ENCODE results near the gene SELENON.

DNA sequence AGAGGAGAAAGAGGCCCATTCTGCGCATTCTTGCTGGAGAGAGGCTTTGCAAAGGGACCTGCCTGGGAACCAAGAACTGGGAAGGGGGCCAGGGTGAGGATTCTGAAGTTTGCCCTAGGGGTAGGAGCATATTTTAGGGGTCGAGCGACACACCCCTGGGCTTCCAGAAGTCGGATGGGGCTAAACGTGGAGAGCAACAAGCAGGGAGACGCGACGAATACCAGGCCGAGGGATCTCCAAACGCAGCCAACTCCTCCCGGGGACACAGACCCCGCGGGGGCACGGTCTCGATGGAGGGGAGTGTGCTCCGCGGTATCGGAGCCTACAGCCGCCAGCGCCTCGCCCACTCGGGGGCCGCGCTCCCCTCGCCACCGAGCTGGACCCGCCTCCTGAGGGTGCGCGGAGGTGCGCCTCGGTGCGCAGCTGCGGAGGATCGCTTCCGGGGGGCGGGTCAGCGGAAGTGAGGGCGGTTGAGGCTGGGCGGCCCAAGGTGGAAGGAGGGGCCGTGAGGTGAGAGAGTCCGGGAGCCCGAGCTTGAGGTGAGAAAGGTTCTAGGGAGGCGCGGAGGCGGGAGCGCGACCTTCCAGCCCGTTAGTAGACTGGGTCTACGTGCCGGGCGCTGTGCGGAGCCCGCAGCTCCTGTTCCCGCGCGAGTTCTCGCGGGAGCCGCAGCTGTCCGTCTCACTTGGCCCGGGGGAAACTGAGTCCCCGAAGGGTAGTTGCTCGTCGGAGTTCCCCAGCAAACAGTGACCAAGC, 19.7 kb downstream of the SELENON start, which contains the start of gene MTFR1L:
- TF ChIP-seq, protein P1, sequence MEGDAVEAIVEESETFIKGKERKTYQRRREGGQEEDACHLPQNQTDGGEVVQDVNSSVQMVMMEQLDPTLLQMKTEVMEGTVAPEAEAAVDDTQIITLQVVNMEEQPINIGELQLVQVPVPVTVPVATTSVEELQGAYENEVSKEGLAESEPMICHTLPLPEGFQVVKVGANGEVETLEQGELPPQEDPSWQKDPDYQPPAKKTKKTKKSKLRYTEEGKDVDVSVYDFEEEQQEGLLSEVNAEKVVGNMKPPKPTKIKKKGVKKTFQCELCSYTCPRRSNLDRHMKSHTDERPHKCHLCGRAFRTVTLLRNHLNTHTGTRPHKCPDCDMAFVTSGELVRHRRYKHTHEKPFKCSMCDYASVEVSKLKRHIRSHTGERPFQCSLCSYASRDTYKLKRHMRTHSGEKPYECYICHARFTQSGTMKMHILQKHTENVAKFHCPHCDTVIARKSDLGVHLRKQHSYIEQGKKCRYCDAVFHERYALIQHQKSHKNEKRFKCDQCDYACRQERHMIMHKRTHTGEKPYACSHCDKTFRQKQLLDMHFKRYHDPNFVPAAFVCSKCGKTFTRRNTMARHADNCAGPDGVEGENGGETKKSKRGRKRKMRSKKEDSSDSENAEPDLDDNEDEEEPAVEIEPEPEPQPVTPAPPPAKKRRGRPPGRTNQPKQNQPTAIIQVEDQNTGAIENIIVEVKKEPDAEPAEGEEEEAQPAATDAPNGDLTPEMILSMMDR (IDR thresholded peaks at IDR 0.05 in 4 of 5, conservative IDR thresholded peaks at IDR 0.05 in 1 of 5): no peak
- peak; percentile 93 to 94 for TF ChIP-seq POLR2A (IDR thresholded peaks at IDR 0.05)

All from gastrocnemius medialis (tissue), 4 donors.